Thyroid gland (tissue), 4 donors: Measurements from ENCODE around the gene GSG1L.

Experiments
- CTCF ChIP-seq, 6 experiments: fragments of 200-600 bp in 3 of 6; fragments of 450-650 bp in 3 of 6; sonication (generic) in 3 of 6; IDR thresholded peaks; one replicate each; pipeline ENCODE4 v1.5.1; 2016 to 2019; ENCODE audit warnings: antibody characterized with exemption in 6 of 6, mild to moderate bottlenecking in 2 of 6, inconsistent platforms in 1 of 6, moderate library complexity in 1 of 6
- POLR2A ChIP-seq, 2 donors: fragments of 450-650 bp; IDR thresholded peaks; one replicate each; pipeline ENCODE4 v1.6.1; 2017; ENCODE audit warnings: antibody characterized with exemption in 2 of 2, mild to moderate bottlenecking in 2 of 2, moderate library complexity in 1 of 2

GRCh38 chr16:27773344-27773743 is 290.2 kb downstream of the GSG1L start:
- no peak for TF ChIP-seq CTCF (IDR thresholded peaks at IDR 0.05)
- no peak for TF ChIP-seq POLR2A (IDR thresholded peaks at IDR 0.05)
